ENCODE data around the gene SOCS3.

The SOCS3 gene

DNA sequence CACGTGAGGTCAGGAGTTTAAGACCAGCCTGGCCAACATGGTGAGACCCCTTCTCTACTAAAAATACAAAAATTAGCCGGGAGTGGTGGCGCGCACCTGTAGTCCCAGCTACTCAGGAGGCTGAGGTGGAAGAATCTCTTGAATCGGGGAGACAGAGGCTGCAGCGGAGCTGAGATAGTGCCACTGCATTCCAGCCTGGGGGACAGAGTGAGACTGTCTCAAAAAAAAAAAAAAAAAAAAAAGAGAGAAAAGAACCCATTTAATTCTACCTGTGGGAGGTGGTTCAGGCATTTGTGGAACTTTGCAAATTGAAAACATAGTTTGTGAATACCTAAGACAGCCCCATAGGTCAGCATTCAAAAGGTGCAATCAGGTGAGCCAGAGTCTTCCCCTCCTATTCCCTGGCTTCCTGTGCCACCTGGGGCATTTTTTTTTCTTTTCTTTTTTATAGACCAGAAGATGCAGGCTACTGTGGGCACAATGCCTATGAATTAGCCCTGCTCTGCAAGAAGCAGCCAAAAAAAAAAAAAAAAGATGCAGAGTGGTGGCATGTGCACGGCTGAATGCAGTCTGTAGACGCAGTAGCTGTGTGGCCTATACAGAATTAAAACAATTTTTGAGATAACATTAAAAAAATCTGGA lies 9.1 kb upstream of the SOCS3 start:
- H3K9me3 ChIP-seq (ENCODE audit: control insufficient read depth, insufficient read depth, low read length), result no peaks in the 10 kb centered on the region
- peaks cover 6% of the 10 kb centered on the region; the same call in 1 of the 2 replicates for H3K4me1 ChIP-seq (ENCODE audit: control insufficient read depth, low read length)
- TF ChIP-seq EZH2phosphoT487 (IDR thresholded peaks at IDR 0.05; ENCODE audit: borderline replicate concordance, low read length), result no peak
- TF ChIP-seq, protein P1, sequence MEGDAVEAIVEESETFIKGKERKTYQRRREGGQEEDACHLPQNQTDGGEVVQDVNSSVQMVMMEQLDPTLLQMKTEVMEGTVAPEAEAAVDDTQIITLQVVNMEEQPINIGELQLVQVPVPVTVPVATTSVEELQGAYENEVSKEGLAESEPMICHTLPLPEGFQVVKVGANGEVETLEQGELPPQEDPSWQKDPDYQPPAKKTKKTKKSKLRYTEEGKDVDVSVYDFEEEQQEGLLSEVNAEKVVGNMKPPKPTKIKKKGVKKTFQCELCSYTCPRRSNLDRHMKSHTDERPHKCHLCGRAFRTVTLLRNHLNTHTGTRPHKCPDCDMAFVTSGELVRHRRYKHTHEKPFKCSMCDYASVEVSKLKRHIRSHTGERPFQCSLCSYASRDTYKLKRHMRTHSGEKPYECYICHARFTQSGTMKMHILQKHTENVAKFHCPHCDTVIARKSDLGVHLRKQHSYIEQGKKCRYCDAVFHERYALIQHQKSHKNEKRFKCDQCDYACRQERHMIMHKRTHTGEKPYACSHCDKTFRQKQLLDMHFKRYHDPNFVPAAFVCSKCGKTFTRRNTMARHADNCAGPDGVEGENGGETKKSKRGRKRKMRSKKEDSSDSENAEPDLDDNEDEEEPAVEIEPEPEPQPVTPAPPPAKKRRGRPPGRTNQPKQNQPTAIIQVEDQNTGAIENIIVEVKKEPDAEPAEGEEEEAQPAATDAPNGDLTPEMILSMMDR (IDR thresholded peaks at IDR 0.05; ENCODE audit: low read depth, low read length, poor library complexity, severe bottlenecking), result no peak
- H3K9me2 ChIP-seq (replicated peaks; ENCODE audit: control insufficient read depth, low read length), result no peaks in the 10 kb centered on the region
- no peak overlapping the region for H3K27ac ChIP-seq (ENCODE audit: low read depth, low read length)
- H3K27me3 ChIP-seq (ENCODE audit: control insufficient read depth, low read length), result peaks cover 48% of the 10 kb centered on the region
- H3F3A ChIP-seq (ENCODE audit: control insufficient read depth, insufficient read depth), result no peaks in the 10 kb centered on the region
- no peak overlapping the region for H3K4me2 ChIP-seq (ENCODE audit: low read length)
- H3K36me3 ChIP-seq (ENCODE audit: control insufficient read depth, low read length), result no peaks in the 10 kb centered on the region
- H4K20me1 ChIP-seq (ENCODE audit: control insufficient read depth, insufficient read depth, low read depth, low read length), result no peaks in the 10 kb centered on the region
- H3K79me2 ChIP-seq (ENCODE audit: control insufficient read depth, low read length), result no peaks in the 10 kb centered on the region
- H3K4me3 ChIP-seq (ENCODE audit: low read length), result no peak overlapping the region

GRCh38 chr17:78368348-78368747 lies 8.5 kb upstream of the SOCS3 start:
- Histone ChIP-seq H3K36me3 (ENCODE audit: control insufficient read depth, low read length) (no peaks in the 10 kb centered on the region), H3F3A (ENCODE audit: control insufficient read depth, insufficient read depth) (no peaks in the 10 kb centered on the region), H3K9me3 (ENCODE audit: control insufficient read depth, insufficient read depth, low read length) (no peaks in the 10 kb centered on the region), H4K20me1 (ENCODE audit: control insufficient read depth, insufficient read depth, low read depth, low read length) (no peaks in the 10 kb centered on the region), H3K4me2 (ENCODE audit: low read length) (no peak overlapping the region), H3K4me1 (ENCODE audit: control insufficient read depth, low read length) (peaks cover 6% of the 10 kb centered on the region; the same call in 1 of the 2 replicates), H3K9me2 (replicated peaks; ENCODE audit: control insufficient read depth, low read length) (no peaks in the 10 kb centered on the region), H3K79me2 (ENCODE audit: control insufficient read depth, low read length) (no peaks in the 10 kb centered on the region), H3K27ac (ENCODE audit: low read depth, low read length) (no peak overlapping the region), H3K27me3 (ENCODE audit: control insufficient read depth, low read length) (peaks cover 53% of the 10 kb centered on the region), H3K4me3 (ENCODE audit: low read length) (no peak overlapping the region)
- TF ChIP-seq EZH2phosphoT487 (IDR thresholded peaks at IDR 0.05; ENCODE audit: borderline replicate concordance, low read length), result no peak
- TF ChIP-seq, protein P1 (IDR thresholded peaks at IDR 0.05; ENCODE audit: low read depth, low read length, poor library complexity, severe bottlenecking), result no peak

GRCh38 chr17:78367193-78367592 lies 7.3 kb upstream of the SOCS3 start:
- H3K79me2 ChIP-seq (ENCODE audit: control insufficient read depth, low read length), result no peaks in the 10 kb centered on the region
- H3K9me3 ChIP-seq (ENCODE audit: control insufficient read depth, insufficient read depth, low read length), result no peaks in the 10 kb centered on the region
- no peak overlapping the region for H3K4me2 ChIP-seq (ENCODE audit: low read length)
- no peak overlapping the region for H3K4me3 ChIP-seq (ENCODE audit: low read length)
- TF ChIP-seq, protein P1 (IDR thresholded peaks at IDR 0.05; ENCODE audit: low read depth, low read length, poor library complexity, severe bottlenecking), result no peak
- no peak for TF ChIP-seq EZH2phosphoT487 (IDR thresholded peaks at IDR 0.05; ENCODE audit: borderline replicate concordance, low read length)
- no peaks in the 10 kb centered on the region; the same call in 1 of the 2 replicates for H3F3A ChIP-seq (ENCODE audit: control insufficient read depth, insufficient read depth)
- H4K20me1 ChIP-seq (ENCODE audit: control insufficient read depth, insufficient read depth, low read depth, low read length), result no peaks in the 10 kb centered on the region
- no peaks in the 10 kb centered on the region for H3K36me3 ChIP-seq (ENCODE audit: control insufficient read depth, low read length)
- H3K9me2 ChIP-seq (replicated peaks; ENCODE audit: control insufficient read depth, low read length), result no peaks in the 10 kb centered on the region
- H3K4me1 ChIP-seq (ENCODE audit: control insufficient read depth, low read length), result peaks cover 6% of the 10 kb centered on the region; the same call in 1 of the 2 replicates
- H3K27ac ChIP-seq (ENCODE audit: low read depth, low read length), result no peak overlapping the region
- H3K27me3 ChIP-seq (ENCODE audit: control insufficient read depth, low read length), result peaks cover 60% of the 10 kb centered on the region

Measured in DOHH2 (cell line).